HEK293 (cell line): ENCODE measurements around the gene CCDC57.
A peak's percentile ranks its signal among the peaks of the same experiment; 100 is the strongest.

Experiments
- CTCF ChIA-PET: fragments of 350-600 bp; formaldehyde crosslinking; extraction: SDS; loops from one replicate; lab custom pipeline; 2021; ENCODE audit warnings: antibody characterized with exemption; lab: Yijun Ruan, JAX
- POLR2A ChIA-PET: fragments of 300-600 bp; formaldehyde crosslinking; extraction: SDS; loops from one replicate; lab custom pipeline; 2020; ENCODE audit warnings: antibody characterized with exemption, inconsistent platforms; lab: Yijun Ruan, JAX
- H3K27ac ChIP-seq: fragments of 200-500 bp; sonication (Bioruptor generic); 2 replicates; pipeline ENCODE4 v1.5.1; 2014; ENCODE audit warnings: low read depth, low read length, control low read depth, inconsistent platforms; ENCODE audit errors: extremely low read depth
- H3K36me3 ChIP-seq, 2 experiments: fragments of 200-500 bp in 1 of 2; sonication (Bioruptor generic) in 1 of 2; 1 replicate in 1 of 2; 2 replicates in 1 of 2; pipeline ENCODE4 v1.5.1; 2014 to 2017; ENCODE audit warnings: inconsistent platforms in 2 of 2, low read length in 2 of 2; ENCODE audit not compliant: control insufficient read depth in 2 of 2, insufficient read depth in 1 of 2
- H3K4me1 ChIP-seq: fragments of 200-500 bp; sonication (Bioruptor generic); 2 replicates; pipeline ENCODE4 v1.5.1; 2014; ENCODE audit warnings: mild to moderate bottlenecking, low read length, inconsistent platforms; ENCODE audit not compliant: control insufficient read depth, insufficient read depth
- H3K4me3 ChIP-seq: 2 replicates; pipeline ENCODE4 v1.5.1; 2011; ENCODE audit warnings: low read depth, mild to moderate bottlenecking, control low read depth, low read length, moderate library complexity
- H3K9me3 ChIP-seq: fragments of 200-500 bp; sonication (Bioruptor generic); 2 replicates; pipeline ENCODE4 v1.5.1; 2014; ENCODE audit warnings: low read depth, low read length, inconsistent platforms; ENCODE audit not compliant: control insufficient read depth, insufficient read depth
- BCL11B ChIP-seq: fragments of 450-650 bp; formaldehyde crosslinking; IDR thresholded peaks from 2 replicates; pipeline ENCODE4 v1.5.1; 2016; ENCODE audit warnings: low read depth, missing biosample characterization, missing genetic modification characterization
- HIC1 ChIP-seq: fragments of 450-650 bp; formaldehyde crosslinking; IDR thresholded peaks from 2 replicates; pipeline ENCODE4 v1.5.1; 2016; ENCODE audit warnings: missing biosample characterization, missing genetic modification characterization
- HOXD13 ChIP-seq: sonication (generic); formaldehyde crosslinking; IDR thresholded peaks from 2 replicates; pipeline ENCODE4 v1.8.0; 2022; ENCODE audit warnings: missing genetic modification reagents, borderline replicate concordance
- IKZF3 ChIP-seq: fragments of 450-650 bp; IDR thresholded peaks from 2 replicates; pipeline ENCODE4 v1.5.0; 2018; ENCODE audit warnings: missing biosample characterization, mild to moderate bottlenecking, missing genetic modification characterization, moderate library complexity
- KLF8 ChIP-seq: fragments of 450-650 bp; formaldehyde crosslinking; IDR thresholded peaks from 2 replicates; pipeline ENCODE4 v1.5.1; 2016; ENCODE audit warnings: missing biosample characterization, missing genetic modification characterization
- MYNN ChIP-seq: fragments of 450-650 bp; formaldehyde crosslinking; IDR thresholded peaks from 2 replicates; pipeline ENCODE4 v1.5.1; 2016; ENCODE audit warnings: missing biosample characterization, missing genetic modification characterization, borderline replicate concordance
- PRDM4 ChIP-seq: fragments of 450-650 bp; formaldehyde crosslinking; IDR thresholded peaks from 2 replicates; pipeline ENCODE4 v1.5.1; 2017; ENCODE audit warnings: missing biosample characterization, missing genetic modification characterization
- ZBTB17 ChIP-seq: fragments of 450-650 bp; formaldehyde crosslinking; IDR thresholded peaks from 2 replicates; pipeline ENCODE4 v1.5.1; 2016; ENCODE audit warnings: missing biosample characterization, missing genetic modification characterization
- ZEB2 ChIP-seq: fragments of 450-650 bp; formaldehyde crosslinking; IDR thresholded peaks from 2 replicates; pipeline ENCODE4 v1.5.1; 2016; ENCODE audit warnings: missing biosample characterization, missing genetic modification characterization
- ZFHX2 ChIP-seq: fragments of 450-650 bp; formaldehyde crosslinking; conservative IDR thresholded peaks from 2 replicates; pipeline ENCODE4 v1.5.1; 2016; ENCODE audit warnings: missing biosample characterization, missing genetic modification characterization
- ZNF600 ChIP-seq: fragments of 450-650 bp; formaldehyde crosslinking; IDR thresholded peaks from 2 replicates; pipeline ENCODE4 v1.5.1; 2016; ENCODE audit warnings: missing biosample characterization, missing genetic modification characterization
- ZNF701 ChIP-seq: fragments of 450-650 bp; formaldehyde crosslinking; IDR thresholded peaks from 2 replicates; pipeline ENCODE4 v1.5.1; 2016; ENCODE audit warnings: missing biosample characterization, missing genetic modification characterization
- TF ChIP-seq, protein P1 (sequence below): fragments of 450-650 bp; formaldehyde crosslinking; conservative IDR thresholded peaks from 2 replicates; pipeline ENCODE4 v1.5.1; 2016; ENCODE audit warnings: low read depth, missing biosample characterization, missing genetic modification characterization
- TF ChIP-seq, protein P2 (sequence below): fragments of 450-650 bp; formaldehyde crosslinking; IDR thresholded peaks from 2 replicates; pipeline ENCODE4 v1.5.1; 2016; ENCODE audit warnings: missing biosample characterization, missing genetic modification characterization
- TF ChIP-seq, protein P3 (sequence below): fragments of 450-650 bp; formaldehyde crosslinking; IDR thresholded peaks from 2 replicates; pipeline ENCODE4 v1.5.1; 2016; ENCODE audit warnings: missing biosample characterization, missing genetic modification characterization

The CCDC57 gene

GRCh38 chr17:82224666-82225065 lies 12.0 kb upstream of the CCDC57 start:
- TF ChIP-seq, protein P1, sequence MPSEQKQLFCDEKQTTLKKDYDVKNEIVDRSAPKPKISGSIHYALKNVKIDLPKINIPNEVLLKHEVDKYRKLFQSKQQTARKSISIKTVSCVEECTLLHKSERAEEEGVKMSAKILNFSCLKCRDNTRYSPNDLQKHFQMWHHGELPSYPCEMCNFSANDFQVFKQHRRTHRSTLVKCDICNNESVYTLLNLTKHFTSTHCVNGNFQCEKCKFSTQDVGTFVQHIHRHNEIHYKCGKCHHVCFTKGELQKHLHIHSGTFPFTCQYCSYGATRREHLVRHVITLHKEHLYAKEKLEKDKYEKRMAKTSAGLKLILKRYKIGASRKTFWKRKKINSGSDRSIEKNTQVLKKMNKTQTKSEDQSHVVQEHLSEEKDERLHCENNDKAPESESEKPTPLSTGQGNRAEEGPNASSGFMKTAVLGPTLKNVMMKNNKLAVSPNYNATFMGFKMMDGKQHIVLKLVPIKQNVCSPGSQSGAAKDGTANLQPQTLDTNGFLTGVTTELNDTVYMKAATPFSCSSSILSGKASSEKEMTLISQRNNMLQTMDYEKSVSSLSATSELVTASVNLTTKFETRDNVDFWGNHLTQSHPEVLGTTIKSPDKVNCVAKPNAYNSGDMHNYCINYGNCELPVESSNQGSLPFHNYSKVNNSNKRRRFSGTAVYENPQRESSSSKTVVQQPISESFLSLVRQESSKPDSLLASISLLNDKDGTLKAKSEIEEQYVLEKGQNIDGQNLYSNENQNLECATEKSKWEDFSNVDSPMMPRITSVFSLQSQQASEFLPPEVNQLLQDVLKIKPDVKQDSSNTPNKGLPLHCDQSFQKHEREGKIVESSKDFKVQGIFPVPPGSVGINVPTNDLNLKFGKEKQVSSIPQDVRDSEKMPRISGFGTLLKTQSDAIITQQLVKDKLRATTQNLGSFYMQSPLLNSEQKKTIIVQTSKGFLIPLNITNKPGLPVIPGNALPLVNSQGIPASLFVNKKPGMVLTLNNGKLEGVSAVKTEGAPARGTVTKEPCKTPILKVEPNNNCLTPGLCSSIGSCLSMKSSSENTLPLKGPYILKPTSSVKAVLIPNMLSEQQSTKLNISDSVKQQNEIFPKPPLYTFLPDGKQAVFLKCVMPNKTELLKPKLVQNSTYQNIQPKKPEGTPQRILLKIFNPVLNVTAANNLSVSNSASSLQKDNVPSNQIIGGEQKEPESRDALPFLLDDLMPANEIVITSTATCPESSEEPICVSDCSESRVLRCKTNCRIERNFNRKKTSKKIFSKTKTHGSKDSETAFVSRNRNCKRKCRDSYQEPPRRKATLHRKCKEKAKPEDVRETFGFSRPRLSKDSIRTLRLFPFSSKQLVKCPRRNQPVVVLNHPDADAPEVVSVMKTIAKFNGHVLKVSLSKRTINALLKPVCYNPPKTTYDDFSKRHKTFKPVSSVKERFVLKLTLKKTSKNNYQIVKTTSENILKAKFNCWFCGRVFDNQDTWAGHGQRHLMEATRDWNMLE, result no peak
- TF ChIP-seq, protein P2, sequence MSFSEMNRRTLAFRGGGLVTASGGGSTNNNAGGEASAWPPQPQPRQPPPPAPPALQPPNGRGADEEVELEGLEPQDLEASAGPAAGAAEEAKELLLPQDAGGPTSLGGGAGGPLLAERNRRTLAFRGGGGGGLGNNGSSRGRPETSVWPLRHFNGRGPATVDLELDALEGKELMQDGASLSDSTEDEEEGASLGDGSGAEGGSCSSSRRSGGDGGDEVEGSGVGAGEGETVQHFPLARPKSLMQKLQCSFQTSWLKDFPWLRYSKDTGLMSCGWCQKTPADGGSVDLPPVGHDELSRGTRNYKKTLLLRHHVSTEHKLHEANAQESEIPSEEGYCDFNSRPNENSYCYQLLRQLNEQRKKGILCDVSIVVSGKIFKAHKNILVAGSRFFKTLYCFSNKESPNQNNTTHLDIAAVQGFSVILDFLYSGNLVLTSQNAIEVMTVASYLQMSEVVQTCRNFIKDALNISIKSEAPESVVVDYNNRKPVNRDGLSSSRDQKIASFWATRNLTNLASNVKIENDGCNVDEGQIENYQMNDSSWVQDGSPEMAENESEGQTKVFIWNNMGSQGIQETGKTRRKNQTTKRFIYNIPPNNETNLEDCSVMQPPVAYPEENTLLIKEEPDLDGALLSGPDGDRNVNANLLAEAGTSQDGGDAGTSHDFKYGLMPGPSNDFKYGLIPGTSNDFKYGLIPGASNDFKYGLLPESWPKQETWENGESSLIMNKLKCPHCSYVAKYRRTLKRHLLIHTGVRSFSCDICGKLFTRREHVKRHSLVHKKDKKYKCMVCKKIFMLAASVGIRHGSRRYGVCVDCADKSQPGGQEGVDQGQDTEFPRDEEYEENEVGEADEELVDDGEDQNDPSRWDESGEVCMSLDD (tag by site-specific recombination), result 0 out of 2 replicates have a peak, but pooled peaks have one; percentile 39
- TF ChIP-seq BCL11B (tag by site-specific recombination) (peak; percentile 55; the same call in 1 of the 2 replicates), ZEB2 (tag by site-specific recombination) (peak; percentile 61), KLF8 (tag by site-specific recombination) (peak; percentile 54), PRDM4 (tag by site-specific recombination) (no peak)
- POLR2A ChIA-PET, result no interaction called here
- CTCF ChIA-PET, result interaction anchor here (0.6 kb wide), 1 partner anchor 539 kb away, joined by 3 read pairs; no protein-coding TSS in a partner anchor

GRCh38 chr17:82223517-82223916 lies 10.9 kb upstream of the CCDC57 start:
- POLR2A ChIA-PET, result no interaction called here
- Histone ChIP-seq H3K27ac (no peak overlapping the region), H3K36me3 (no peaks in the 10 kb centered on the region), H3K4me3 (no peak overlapping the region), H3K9me3 (no peaks in the 10 kb centered on the region), H3K4me1 (no peaks in the 10 kb centered on the region)
- TF ChIP-seq ZNF701 (tag by site-specific recombination) (no peak), ZBTB17 (tag by site-specific recombination) (no peak), PRDM4 (tag by site-specific recombination) (no peak), IKZF3 (tag by site-specific recombination) (no peak), ZNF600 (tag by site-specific recombination) (no peak), HIC1 (tag by site-specific recombination) (no peak), ZFHX2 (no peak), MYNN (tag by site-specific recombination) (no peak), HOXD13 (CRISPR knock-in tag) (no peak)
- TF ChIP-seq, protein P3, sequence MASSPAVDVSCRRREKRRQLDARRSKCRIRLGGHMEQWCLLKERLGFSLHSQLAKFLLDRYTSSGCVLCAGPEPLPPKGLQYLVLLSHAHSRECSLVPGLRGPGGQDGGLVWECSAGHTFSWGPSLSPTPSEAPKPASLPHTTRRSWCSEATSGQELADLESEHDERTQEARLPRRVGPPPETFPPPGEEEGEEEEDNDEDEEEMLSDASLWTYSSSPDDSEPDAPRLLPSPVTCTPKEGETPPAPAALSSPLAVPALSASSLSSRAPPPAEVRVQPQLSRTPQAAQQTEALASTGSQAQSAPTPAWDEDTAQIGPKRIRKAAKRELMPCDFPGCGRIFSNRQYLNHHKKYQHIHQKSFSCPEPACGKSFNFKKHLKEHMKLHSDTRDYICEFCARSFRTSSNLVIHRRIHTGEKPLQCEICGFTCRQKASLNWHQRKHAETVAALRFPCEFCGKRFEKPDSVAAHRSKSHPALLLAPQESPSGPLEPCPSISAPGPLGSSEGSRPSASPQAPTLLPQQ, result no peak
- CTCF ChIA-PET, result no interaction called here

More at GRCh38 chr17:82224666-82225065, 12.0 kb upstream of the CCDC57 start:
- H3K27ac ChIP-seq, result no peak overlapping the region
- H3K36me3 ChIP-seq, result no peaks in the 10 kb centered on the region
- H3K4me3 ChIP-seq, result no peak overlapping the region
- H3K4me1 ChIP-seq, result no peaks in the 10 kb centered on the region
- H3K9me3 ChIP-seq, result no peaks in the 10 kb centered on the region
